Suppressor macrophage treated with lipopolysaccharide for 1 hour (primary cell): ENCODE data around the gene COL11A1.

Experiments
- DNase-seq, 3 donors: peaks; one replicate each; pipeline ENCODE4 v3.0.0-alpha.2; 2020 to 2022

Gene COL11A1

GRCh38 chr1:102896771-102897170 is 211.6 kb downstream of the COL11A1 start:
- no peak for DNase-seq

DNA sequence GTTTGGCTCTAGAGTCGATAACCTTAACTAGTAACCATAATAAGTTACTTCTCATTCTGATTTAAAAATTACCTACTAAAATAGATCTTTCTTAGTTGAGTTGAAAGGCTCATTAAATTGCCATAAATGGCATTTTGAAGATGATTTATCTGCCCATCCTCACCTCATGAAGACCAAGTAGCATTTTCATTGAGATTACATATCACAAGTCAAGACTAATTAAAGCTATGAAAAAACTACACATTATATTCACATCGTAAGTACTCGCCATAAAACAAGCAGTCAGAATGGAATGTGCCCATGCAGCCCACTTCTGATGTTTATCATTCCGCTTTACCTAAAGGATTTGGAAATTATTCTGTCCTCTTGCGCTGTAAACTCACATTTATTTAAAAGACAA is 212.0 kb downstream of the COL11A1 start:
- DNase-seq = no peak

DNA sequence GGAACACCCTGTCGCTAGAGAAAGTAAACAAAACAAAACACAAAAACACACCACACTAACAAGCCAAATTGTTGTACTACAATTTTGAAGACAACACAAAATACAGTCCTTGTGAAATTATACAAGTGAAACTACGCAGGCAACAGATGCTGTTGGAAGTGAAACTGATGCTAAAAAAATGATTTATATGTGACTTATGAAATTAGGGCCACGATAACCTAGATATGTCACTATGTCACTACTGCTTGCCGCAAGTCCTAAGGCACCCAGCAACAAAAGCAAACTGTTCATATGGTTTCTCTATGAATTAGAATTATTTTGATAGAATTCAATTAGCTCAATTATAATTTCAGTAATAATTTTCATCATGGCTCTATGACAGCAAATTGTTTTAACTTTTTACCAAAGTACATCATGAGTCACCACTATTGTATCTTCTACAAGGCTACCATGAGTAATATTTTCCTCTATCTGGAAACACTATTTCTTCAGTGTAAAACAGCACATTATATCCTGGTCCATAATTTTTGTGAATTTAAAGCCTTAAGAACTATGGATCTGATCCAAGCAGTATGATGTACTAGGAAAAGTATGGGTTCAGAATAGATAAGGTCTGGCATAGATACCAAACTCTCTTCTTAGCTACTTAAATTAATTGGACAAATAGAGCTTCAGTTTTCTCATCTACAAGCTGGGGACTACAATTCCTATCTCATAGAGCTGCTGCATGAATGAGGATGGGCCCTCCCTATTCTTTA is 216.3 kb downstream of the COL11A1 start:
- no peak for DNase-seq

DNA sequence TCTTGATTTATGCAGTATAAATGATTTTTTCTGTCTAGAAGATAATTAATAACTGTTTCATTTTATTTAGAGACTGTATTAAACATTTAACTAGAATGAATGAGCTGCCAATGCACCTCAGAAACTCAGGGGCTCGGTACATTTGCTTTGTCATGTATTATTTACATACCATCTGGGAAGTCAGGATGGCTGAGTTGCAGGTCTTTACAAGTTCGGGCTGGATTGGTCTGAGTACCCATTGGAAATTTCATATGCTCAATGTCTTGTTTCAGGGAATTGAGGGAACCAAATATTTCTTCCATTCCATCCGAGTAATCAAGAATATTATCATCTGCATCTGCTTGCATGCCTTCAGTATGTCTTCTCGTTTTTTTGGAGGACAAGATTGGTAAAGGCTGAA is 221.7 kb downstream of the COL11A1 start:
- no peak for DNase-seq

DNA sequence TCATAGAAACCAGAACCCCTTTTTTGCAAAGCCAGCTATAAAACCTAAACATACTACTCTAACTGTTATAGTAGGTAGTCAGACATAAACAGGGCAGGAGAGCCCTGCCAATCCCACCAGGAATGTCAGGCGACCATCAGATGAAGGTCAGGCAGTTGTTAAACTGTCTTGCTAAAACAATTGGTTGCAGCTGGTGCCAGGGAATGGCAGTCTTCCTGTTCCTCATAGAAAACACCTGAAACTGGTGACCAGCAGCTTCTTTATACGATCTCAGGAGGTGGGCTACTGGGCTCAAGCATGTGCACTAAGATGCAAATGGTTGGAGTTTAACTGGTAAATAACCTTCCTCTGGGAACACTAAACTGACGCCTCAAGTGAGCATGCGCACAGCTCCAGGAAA is 224.1 kb downstream of the COL11A1 start:
- DNase-seq = no peak

GRCh38 chr1:102879439-102879993 is 228.8 kb downstream of the COL11A1 start:
- DNase-seq = no peak

- no peak for DNase-seq
Observed at GRCh38 chr1:102875756-102876155, 232.6 kb downstream of the COL11A1 start.

DNA sequence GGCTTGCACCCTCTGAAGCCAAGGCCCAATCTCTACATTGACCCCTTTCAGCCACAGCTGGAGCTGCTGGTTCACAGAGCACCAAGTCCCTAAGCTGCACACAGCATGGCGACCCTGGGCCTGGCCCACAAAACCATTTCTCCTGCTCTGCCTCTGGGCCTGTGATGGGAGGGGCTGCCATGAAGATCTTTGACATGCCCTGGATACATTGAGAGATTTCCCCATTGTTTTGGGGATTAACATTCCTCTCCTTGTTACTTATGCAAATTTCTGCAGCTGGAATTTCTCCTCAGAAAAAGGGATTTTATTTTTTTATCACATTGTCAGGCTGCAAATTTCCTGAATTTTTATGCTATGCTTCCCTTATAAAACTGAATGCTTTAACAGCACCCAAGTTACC is 235.8 kb downstream of the COL11A1 start:
- DNase-seq = no peak

DNA sequence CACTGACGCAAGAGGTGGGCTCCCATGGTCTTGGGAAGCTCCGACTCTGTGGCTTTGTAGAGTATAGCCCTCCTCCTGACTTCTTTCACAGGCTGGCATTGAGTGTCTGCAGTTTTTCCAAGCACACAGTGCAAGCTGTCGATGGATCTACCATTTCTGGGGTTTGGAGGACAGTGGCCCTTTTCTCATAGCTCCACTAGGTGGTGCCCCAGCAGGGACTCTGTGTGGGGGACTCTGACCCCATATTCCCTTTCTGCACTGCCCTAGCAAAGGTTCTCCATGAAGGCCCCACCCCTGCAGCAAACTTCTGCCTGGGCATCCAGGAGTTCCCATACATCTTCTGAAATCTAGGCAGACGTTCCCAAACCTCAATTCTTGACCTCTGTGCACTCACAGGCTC is 236.2 kb downstream of the COL11A1 start:
- no peak for DNase-seq

GRCh38 chr1:102863704-102864103 is 244.6 kb downstream of the COL11A1 start:
- no peak for DNase-seq

GRCh38 chr1:102861247-102861646 is 247.1 kb downstream of the COL11A1 start:
- no peak for DNase-seq

DNA sequence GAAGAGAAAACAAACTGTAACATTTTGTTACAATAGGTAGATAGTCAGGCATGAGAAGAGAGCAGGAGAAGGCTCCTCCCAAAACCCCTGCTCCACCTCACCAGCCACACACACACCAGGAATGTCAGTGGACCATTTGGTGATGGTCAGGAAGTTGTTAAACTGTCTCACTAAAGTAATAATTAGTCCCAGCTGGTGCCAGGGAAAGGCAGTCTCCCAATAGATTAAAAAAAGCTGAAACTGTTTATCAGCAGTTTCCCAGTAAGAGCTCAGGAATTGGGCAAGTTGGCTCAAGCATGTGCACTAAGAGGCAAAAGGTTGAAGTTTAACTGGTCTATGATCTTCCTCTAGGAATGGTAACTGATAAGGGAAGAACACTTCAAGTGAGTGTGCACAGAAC is 249.6 kb downstream of the COL11A1 start:
- DNase-seq = no peak

DNA sequence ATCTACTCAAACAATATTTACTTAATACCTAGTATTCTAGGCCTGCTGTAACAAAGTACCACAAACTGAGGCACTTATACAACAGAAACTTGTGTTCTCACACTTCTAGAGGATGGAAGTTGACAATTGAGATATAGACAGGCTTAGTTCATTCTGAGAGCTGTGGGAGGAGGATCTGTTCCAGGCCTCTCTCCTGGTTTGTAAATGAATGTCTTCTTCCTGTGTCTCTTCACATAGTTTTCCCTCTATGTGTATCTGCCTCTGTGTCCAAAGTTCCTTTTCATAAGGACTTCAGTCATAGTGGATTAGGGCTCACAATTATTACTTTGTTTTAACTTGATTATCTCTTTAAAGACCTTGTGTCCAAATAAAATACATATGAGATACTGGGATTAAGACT is 251.1 kb downstream of the COL11A1 start:
- no peak for DNase-seq

DNA sequence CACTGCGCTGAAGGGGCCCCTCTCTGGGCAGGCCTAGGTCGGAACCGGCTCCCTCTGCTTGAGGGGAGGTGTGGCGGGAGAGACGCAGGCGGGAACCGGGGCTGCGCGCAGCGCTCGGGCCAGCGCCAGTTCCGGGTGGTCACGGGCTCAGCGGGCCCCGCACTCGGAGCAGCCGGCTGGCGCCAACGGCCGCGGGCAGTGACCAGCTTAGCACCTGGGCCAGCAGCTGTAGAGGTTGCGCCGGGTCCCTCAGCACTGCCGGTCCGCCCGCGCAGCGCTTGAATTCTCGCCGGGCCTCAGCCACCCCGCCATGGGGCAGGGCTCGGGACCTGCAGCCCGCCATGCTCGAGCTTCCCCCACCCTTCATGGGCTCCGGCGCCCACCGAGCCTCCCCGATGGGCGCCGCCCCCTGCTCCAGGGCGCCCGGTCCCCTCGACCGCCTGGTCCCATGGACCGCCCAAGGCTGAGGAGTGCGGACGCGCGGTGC is 254.6 kb downstream of the COL11A1 start:
- no peak for DNase-seq

DNA sequence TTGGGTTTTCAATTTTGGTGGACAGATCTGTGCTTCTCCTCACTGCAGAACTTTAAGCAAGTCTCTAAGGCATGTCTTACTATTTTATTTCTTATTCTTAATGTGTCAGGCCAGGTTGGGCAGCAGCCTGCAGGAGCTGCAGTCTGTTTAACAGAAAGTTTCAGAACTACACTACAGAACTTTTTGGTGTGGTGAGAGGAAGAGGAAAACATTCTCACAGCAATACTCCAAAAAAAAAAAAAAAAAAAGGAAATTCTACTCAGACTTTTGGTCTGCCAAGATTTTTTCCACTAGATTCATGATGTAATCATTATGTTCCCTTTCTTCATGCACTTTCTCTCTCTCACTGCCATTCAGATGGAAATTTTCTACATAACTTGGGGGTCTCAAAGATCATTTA is 255.2 kb downstream of the COL11A1 start:
- DNase-seq = no peak

DNA sequence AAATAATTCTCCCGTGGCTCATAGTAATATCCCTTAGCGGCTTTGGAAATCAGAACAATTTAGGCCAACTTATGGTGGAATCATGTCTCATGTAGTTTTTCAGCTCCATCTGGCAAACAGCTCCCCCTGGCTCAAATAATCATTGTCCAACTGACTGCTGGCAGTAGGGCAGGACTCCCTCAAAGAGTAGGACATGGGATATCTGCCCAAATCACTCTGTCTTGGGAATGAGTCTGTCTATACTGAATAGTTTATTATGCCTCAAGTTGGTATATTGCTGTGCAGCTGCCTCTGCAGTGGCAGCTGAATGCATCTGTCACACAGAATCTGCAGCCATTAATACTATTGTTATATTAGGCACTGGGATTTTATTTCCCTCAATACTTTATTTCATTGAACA is 255.7 kb downstream of the COL11A1 start:
- DNase-seq = no peak

DNA sequence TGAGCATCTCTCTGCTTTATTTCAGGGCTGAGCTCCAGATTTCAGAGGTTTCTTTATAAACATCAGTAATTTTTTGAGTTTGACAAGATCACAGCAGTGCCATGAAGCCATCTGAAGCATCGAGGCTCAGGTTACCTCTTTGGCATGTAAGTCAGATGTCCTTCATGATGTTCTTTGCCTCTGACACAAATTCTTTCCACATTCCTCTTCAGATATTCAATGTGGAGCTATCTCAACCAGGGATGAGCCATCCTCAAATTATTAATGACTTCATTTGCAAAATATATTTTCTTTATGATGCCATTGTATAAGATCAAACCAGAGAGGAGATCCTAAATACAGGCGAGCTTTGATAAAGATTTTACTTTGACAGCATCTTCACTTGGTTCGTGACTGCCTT is 256.7 kb downstream of the COL11A1 start:
- DNase-seq = no peak

DNA sequence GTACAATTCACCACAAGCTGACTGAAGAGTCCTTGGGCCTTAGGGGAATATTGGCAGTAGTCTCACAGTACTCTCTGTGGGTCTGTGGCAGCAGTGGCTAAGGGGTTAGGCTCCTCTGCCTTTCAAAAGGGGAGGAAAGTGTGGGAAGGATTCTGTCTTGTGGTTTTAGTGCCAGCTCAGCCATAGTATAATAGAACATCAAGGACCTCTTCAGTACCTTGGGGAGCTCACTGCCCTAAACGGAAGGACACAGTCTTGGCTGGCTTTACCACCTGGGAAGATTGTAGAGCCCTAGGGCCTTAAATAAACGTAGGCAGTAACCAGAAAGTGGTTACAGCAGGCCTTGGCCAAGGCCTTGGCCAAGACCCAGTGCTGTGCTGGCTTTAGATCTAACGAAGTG is 265.7 kb downstream of the COL11A1 start:
- no peak for DNase-seq

- no peak for DNase-seq
Observed at GRCh38 chr1:102840741-102841140, 267.6 kb downstream of the COL11A1 start.

GRCh38 chr1:102838016-102838415 is 270.3 kb downstream of the COL11A1 start:
- DNase-seq = no peak

GRCh38 chr1:102837551-102837950 is 270.8 kb downstream of the COL11A1 start:
- DNase-seq = no peak

GRCh38 chr1:102836991-102837390 is 271.3 kb downstream of the COL11A1 start:
- no peak for DNase-seq

DNA sequence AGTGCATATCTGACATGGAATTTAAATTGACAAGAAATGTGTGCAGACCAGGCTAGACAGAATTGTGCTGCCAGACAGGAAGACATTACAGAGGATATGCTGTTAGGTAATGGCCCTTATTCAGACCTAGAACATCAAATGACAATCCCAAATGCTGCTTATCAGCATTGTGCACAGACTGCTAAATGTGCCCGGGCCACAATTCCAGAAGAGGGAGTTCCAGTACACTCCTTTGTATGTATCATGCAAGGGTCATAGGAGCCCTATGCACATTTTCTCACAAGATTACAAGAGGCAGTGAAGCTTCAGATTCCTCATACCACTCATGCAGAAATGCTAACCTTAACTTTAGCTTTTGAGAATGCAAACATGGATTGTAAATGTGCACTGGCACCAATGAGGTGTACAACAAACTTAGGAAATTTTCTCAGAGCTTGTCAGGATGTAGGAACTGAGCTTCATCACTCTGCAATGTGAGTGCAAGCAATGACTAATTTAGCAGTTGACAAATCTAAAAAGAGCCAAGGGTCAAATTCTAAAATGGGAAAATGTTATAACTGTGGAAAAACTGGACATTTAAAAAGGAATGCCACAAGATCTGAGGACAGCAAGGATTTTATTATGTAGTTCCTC is 273.5 kb downstream of the COL11A1 start:
- no peak for DNase-seq

- no peak for DNase-seq
Observed at GRCh38 chr1:102833151-102833550, 275.2 kb downstream of the COL11A1 start.
